Glutamatergic neuron (in vitro differentiated cells): ENCODE results near the gene PROCR. TPM values are rescaled to one million over a fixed set of nuclear protein-coding genes. Genes with fewer than 3 reads are reported as not detected.
"Not testable (repeated sequence)": the region's sequence is repeated elsewhere in the genome, so short reads cannot be mapped to it uniquely, and the experiment has no call there.

ENCODE experiments used
- DNase-seq: peaks from one replicate; pipeline ENCODE4 v3.0.0; 2022
- H3K27ac Mint-ChIP-seq: one replicate; pipeline ENCODE4 v1.8.0; 2020; ENCODE audit warnings: mild to moderate bottlenecking, mixed read lengths, inconsistent platforms; ENCODE audit not compliant: unreplicated experiment
- H3K27me3 Mint-ChIP-seq: one replicate; pipeline ENCODE4 v1.8.0; 2020; ENCODE audit warnings: mild to moderate bottlenecking, moderate library complexity, mixed read lengths, inconsistent platforms; ENCODE audit not compliant: unreplicated experiment
- H3K36me3 Mint-ChIP-seq: one replicate; pipeline ENCODE4 v1.8.0; 2020; ENCODE audit warnings: mild to moderate bottlenecking, mixed read lengths, inconsistent platforms; ENCODE audit not compliant: unreplicated experiment
- H3K4me1 Mint-ChIP-seq: one replicate; pipeline ENCODE4 v1.8.0; 2020; ENCODE audit warnings: mild to moderate bottlenecking, low read depth, mixed read lengths, inconsistent platforms; ENCODE audit not compliant: unreplicated experiment
- H3K4me3 Mint-ChIP-seq: one replicate; pipeline ENCODE4 v1.8.0; 2020; ENCODE audit warnings: mild to moderate bottlenecking, mixed read lengths, inconsistent platforms; ENCODE audit not compliant: unreplicated experiment
- H3K9me3 Mint-ChIP-seq: one replicate; pipeline ENCODE4 v1.8.0; 2020; ENCODE audit warnings: mild to moderate bottlenecking, moderate library complexity, mixed read lengths, inconsistent platforms; ENCODE audit not compliant: unreplicated experiment
- CTCF ChIP-seq: fragments of 200-600 bp; sonication (generic); IDR thresholded peaks from one replicate; pipeline ENCODE4 v1.5.0; 2021; ENCODE audit not compliant: partially characterized antibody, unreplicated experiment
- total RNA-seq: library from RNA; stranded (reverse); fragmentation: NEBNext Ultra II Directional; extraction: Animal tissue kit (Norgen Biotek cat#: 25700); gene quantifications from one replicate; pipeline ENCODE4 v1.2.1, GENCODE V29; 2021; ENCODE audit not compliant: unreplicated experiment

PROCR gene
- total RNA-seq, 1 donor from 2014 or later: 0.32 TPM

- Mint-ChIP-seq H3K27ac (no peak overlapping the region), H3K36me3 (no peaks in the 10 kb centered on the region), H3K4me3 (no peak overlapping the region), H3K9me3 (no peaks in the 10 kb centered on the region), H3K27me3 (no peaks in the 10 kb centered on the region), H3K4me1 (no peaks in the 10 kb centered on the region)
- no peak for TF ChIP-seq CTCF
- no peak for DNase-seq
These were observed 7.7 kb downstream of the PROCR start for GRCh38 chr20:35179292-35180212.

GRCh38 chr20:35180266-35180665, 8.4 kb downstream of the PROCR start:
- Mint-ChIP-seq H3K36me3 (no peaks in the 10 kb centered on the region), H3K27ac (no peak overlapping the region), H3K27me3 (no peaks in the 10 kb centered on the region), H3K4me1 (no peaks in the 10 kb centered on the region), H3K4me3 (no peak overlapping the region), H3K9me3 (no peaks in the 10 kb centered on the region)
- no peak for TF ChIP-seq CTCF
- DNase-seq: no peak

GRCh38 chr20:35181731-35182130, 9.9 kb downstream of the PROCR start:
- Mint-ChIP-seq H3K27me3 (no peaks in the 10 kb centered on the region), H3K27ac (no peak overlapping the region), H3K4me3 (no peak overlapping the region), H3K9me3 (no peaks in the 10 kb centered on the region), H3K36me3 (no peaks in the 10 kb centered on the region), H3K4me1 (no peaks in the 10 kb centered on the region)
- no peak for TF ChIP-seq CTCF
- DNase-seq: no peak

GRCh38 chr20:35186691-35187289, 14.9 kb downstream of the PROCR start:
- not testable (repeated sequence) for H3K27ac Mint-ChIP-seq, DNase-seq, H3K4me1 Mint-ChIP-seq, H3K4me3 Mint-ChIP-seq, H3K36me3 Mint-ChIP-seq, H3K9me3 Mint-ChIP-seq, H3K27me3 Mint-ChIP-seq

GRCh38 chr20:35187584-35188190, 15.8 kb downstream of the PROCR start:
- H3K9me3 Mint-ChIP-seq: no peaks in the 10 kb centered on the region
- no peak for DNase-seq
- no peak overlapping the region for H3K27ac Mint-ChIP-seq
- TF ChIP-seq CTCF: no peak
- no peak overlapping the region for H3K4me3 Mint-ChIP-seq
- H3K4me1 Mint-ChIP-seq: no peaks in the 10 kb centered on the region
- peaks cover 6% of the 10 kb centered on the region for H3K36me3 Mint-ChIP-seq
- H3K27me3 Mint-ChIP-seq: peaks cover 2% of the 10 kb centered on the region

- H3K27ac Mint-ChIP-seq, H3K4me3 Mint-ChIP-seq, H3K27me3 Mint-ChIP-seq, H3K9me3 Mint-ChIP-seq, H3K36me3 Mint-ChIP-seq, DNase-seq, H3K4me1 Mint-ChIP-seq: not testable (repeated sequence)
These were observed 17.4 kb downstream of the PROCR start for GRCh38 chr20:35189223-35189622.
